Activated naive CD4-positive, alpha-beta T cell treated with anti-CD3 and anti-CD28 coated beads, Interleukin-2, amount 10 ng/mL, durations not matched to agents 7 days and 5 days (primary cell): ENCODE data around the gene CCDC97.
"Not testable (repeated sequence)": the region's sequence is repeated elsewhere in the genome, so short reads cannot be mapped to it uniquely, and the experiment has no call there.

Experiments used
- CTCF ChIA-PET: fragments of 350-600 bp; sonication (Branson Sonifier 250); formaldehyde crosslinking; loops from one replicate; lab custom pipeline; 2021; ENCODE audit warnings: antibody characterized with exemption; lab: Charles Lee
- DNase-seq: peaks from one replicate; pipeline ENCODE4 v3.0.0-alpha.2; 2020
- H3K27ac Mint-ChIP-seq: one replicate; pipeline ENCODE4 v1.8.0; 2021; ENCODE audit warnings: mild to moderate bottlenecking, moderate library complexity, mixed read lengths
- H3K27me3 Mint-ChIP-seq: one replicate; pipeline ENCODE4 v1.8.0; 2021; ENCODE audit warnings: mild to moderate bottlenecking, mixed read lengths
- H3K36me3 Mint-ChIP-seq: one replicate; pipeline ENCODE4 v1.8.0; 2021; ENCODE audit warnings: mixed read lengths
- H3K4me1 Mint-ChIP-seq: one replicate; pipeline ENCODE4 v1.8.0; 2021; ENCODE audit warnings: mixed read lengths
- H3K4me3 Mint-ChIP-seq: one replicate; pipeline ENCODE4 v1.8.0; 2021; ENCODE audit warnings: mild to moderate bottlenecking, moderate library complexity, mixed read lengths
- H3K9me3 Mint-ChIP-seq: one replicate; pipeline ENCODE4 v1.8.0; 2021; ENCODE audit warnings: mixed read lengths

The CCDC97 gene

GRCh38 chr19:41327576-41328156 lies 17.7 kb downstream of the CCDC97 start:
- H3K27ac Mint-ChIP-seq, result peak overlapping the region; percentile 94
- H3K9me3 Mint-ChIP-seq, result no peaks in the 10 kb centered on the region
- H3K4me1 Mint-ChIP-seq, result peaks cover 72% of the 10 kb centered on the region
- no peaks in the 10 kb centered on the region for H3K27me3 Mint-ChIP-seq
- peaks cover 56% of the 10 kb centered on the region for H3K36me3 Mint-ChIP-seq
- CTCF ChIA-PET, result interaction anchor here (0.6 to 1.0 kb wide), 4 partner anchors 24 to 426 kb away, joined by 3 to 4 read pairs (median 3); no protein-coding TSS in a partner anchor
- H3K4me3 Mint-ChIP-seq, result peak overlapping the region; percentile 69
- peak; percentile 83 for DNase-seq

DNA sequence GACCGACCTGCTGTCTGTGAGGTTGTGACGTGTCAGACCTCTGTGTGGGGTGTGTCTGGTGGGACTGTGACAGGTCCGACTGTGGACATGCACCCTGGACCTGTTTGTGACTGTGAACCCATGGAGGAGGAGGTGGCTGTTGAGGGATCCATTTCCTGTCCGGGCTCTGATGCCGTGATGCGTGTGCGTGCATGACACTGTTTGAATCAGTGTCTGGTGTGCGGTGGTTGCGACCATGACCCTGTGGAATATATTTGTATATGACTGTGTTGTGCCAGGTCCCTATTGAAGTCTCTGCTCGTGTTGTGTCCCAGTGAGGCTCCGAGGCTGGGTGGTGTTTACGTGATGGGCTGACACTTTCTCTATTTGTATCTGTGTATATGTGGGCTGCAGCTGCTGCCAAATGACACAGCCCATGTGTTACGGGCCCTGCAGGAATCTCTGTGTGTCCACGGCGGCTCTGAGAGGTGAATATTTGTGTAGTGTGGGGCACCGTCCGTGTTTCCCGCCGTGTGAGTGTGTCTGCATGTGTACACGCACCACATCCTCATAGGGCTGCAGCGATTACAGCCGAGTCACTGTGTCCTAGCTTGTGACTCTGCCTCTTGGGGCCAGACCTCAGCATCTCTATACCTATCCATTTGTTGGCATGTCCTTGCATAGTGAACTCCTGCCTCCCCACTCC lies 18.3 kb downstream of the CCDC97 start:
- DNase-seq, result no peak
- Mint-ChIP-seq H3K36me3 (peaks cover 52% of the 10 kb centered on the region), H3K27me3 (no peaks in the 10 kb centered on the region), H3K4me3 (peak overlapping the region; percentile 69), H3K27ac (peak overlapping the region; percentile 94), H3K9me3 (no peaks in the 10 kb centered on the region), H3K4me1 (peaks cover 68% of the 10 kb centered on the region)
- CTCF ChIA-PET, result interaction anchor here (0.8 to 1.2 kb wide), 2 partner anchors 23 to 25 kb away, joined by 4 read pairs; no protein-coding TSS in a partner anchor

GRCh38 chr19:41328842-41329225 lies 18.9 kb downstream of the CCDC97 start:
- DNase-seq, result no peak

DNA sequence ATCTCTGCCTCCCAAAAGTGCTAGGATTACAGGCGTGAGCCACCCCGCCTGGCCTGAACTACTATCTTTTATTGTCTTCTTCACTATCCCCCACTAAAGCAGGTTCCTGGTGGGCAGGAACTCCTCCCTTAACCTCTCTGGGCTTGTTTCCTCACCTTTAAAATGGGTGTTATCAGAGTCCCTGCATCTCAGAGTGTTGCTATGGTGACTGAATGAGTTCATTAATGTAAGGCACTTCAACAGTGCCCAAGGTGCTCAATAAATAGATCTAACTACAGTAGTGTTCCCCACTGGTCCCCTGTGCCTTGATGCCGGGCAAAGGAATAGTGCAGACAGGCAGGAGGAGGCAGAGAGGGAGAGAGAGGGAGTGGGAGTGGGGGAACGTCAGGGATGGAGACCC lies 20.5 kb downstream of the CCDC97 start:
- H3K36me3 Mint-ChIP-seq, result peaks cover 58% of the 10 kb centered on the region
- H3K27me3 Mint-ChIP-seq, result no peaks in the 10 kb centered on the region
- H3K9me3 Mint-ChIP-seq, result no peaks in the 10 kb centered on the region
- no peak overlapping the region for H3K4me3 Mint-ChIP-seq
- DNase-seq, result no peak
- no peak overlapping the region for H3K27ac Mint-ChIP-seq
- CTCF ChIA-PET, result no interaction called here
- peaks cover 69% of the 10 kb centered on the region for H3K4me1 Mint-ChIP-seq

More at GRCh38 chr19:41328842-41329225, 18.9 kb downstream of the CCDC97 start:
- Mint-ChIP-seq H3K27me3 (no peaks in the 10 kb centered on the region), H3K36me3 (peaks cover 56% of the 10 kb centered on the region), H3K9me3 (no peaks in the 10 kb centered on the region), H3K27ac (peak overlapping the region; percentile 94), H3K4me1 (peaks cover 71% of the 10 kb centered on the region), H3K4me3 (peak overlapping the region; percentile 69)
- CTCF ChIA-PET, result interaction anchor here (0.8 to 1.2 kb wide), 2 partner anchors 23 to 24 kb away, joined by 4 read pairs; no protein-coding TSS in a partner anchor

GRCh38 chr19:41330946-41331678 lies 21.1 kb downstream of the CCDC97 start:
- Mint-ChIP-seq H3K4me1 (peaks cover 71% of the 10 kb centered on the region), H3K27me3 (no peaks in the 10 kb centered on the region), H3K36me3 (peaks cover 60% of the 10 kb centered on the region), H3K27ac (no peak overlapping the region), H3K4me3 (no peak overlapping the region), H3K9me3 (no peaks in the 10 kb centered on the region)
- CTCF ChIA-PET, result no interaction called here
- DNase-seq, result no peak

DNA sequence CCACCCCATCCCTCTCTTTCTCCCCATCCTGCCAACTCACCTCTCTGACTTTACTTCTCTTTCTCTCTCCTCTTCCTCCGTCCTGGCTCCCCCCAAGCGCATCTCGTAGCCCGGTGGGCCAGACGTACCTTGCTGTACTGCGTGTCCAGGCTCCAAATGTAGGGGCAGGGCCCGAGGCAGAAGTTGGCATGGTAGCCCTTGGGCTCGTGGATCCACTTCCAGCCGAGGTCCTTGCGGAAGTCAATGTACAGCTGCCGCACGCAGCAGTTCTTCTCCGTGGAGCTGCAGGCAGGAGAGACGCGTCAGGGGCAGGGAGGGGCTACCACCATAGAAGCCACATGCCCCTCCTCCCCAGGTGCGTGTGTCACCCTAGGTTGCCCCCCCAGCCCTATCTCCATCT lies 22.0 kb downstream of the CCDC97 start:
- Mint-ChIP-seq H3K4me1 (peaks cover 67% of the 10 kb centered on the region), H3K9me3 (no peaks in the 10 kb centered on the region), H3K4me3 (no peak overlapping the region), H3K27ac (peak overlapping the region; percentile 20), H3K36me3 (peaks cover 58% of the 10 kb centered on the region), H3K27me3 (no peaks in the 10 kb centered on the region)
- DNase-seq, result no peak
- CTCF ChIA-PET, result no interaction called here

DNA sequence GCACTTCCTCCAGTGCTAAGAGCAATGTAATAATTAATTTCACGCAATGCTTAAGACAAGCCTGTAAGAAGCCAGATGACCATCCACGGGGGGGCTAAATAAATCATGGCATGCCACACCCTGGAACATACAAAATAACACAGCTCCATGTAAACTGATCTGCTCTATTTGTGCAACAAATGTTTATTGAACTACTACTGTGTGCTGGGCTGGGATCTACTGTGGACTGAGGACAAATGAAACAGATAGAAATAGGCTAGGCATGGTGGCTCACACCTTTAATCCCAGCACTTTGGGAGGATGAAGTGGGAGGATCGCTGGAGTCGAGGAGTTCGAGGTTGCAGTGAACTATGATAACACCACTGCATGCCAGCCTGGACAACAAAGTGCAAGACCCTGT lies 22.5 kb downstream of the CCDC97 start:
- Mint-ChIP-seq H3K4me1 (peaks cover 67% of the 10 kb centered on the region), H3K27me3 (no peaks in the 10 kb centered on the region), H3K27ac (no peak overlapping the region), H3K4me3 (no peak overlapping the region), H3K36me3 (peaks cover 61% of the 10 kb centered on the region), H3K9me3 (no peaks in the 10 kb centered on the region)
- no peak for DNase-seq
- CTCF ChIA-PET, result no interaction called here

DNA sequence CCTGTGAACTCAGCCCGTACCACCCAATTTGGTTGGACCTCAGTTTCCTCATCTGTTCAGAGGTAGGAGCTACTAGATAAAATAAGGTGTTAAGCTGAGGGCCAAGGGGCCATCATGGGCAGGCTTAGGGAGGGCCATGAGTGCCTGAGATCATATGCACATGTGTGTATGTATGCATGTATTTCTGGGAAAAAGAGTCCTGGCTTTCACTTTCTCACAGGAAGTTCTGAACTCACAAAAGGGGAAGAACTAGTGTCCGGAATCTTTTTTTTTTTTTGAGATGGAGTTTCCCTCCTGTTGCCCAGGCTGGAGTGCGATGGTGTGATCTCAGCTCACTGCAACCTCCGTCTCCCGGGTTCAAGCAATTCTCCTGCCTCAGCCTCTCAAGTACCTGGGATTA lies 24.8 kb downstream of the CCDC97 start:
- no peaks in the 10 kb centered on the region for H3K27me3 Mint-ChIP-seq
- CTCF ChIA-PET, result no interaction called here
- peaks cover 56% of the 10 kb centered on the region for H3K36me3 Mint-ChIP-seq
- H3K4me3 Mint-ChIP-seq, result no peak overlapping the region
- H3K9me3 Mint-ChIP-seq, result no peaks in the 10 kb centered on the region
- no peak for DNase-seq
- peaks cover 59% of the 10 kb centered on the region for H3K4me1 Mint-ChIP-seq
- H3K27ac Mint-ChIP-seq, result peak overlapping the region; percentile 33

DNA sequence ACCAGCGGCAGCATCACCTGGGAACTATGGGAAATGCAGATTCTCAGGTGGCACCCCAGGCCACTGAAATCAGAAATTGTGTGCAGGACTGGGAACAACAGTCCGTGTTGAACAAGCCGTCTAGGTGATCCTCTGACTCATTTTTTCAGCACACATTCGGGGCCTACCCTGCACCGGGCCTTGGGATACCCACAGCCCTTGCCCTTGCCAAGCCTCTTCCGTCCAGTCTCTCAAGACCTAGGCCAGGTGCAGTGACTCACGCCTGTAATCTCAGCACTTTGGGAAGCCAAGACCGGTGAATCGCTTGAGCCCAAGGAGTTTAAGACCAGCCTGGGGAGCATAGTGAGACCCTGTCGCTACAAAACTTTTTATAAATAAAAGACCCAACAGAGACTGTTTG lies 25.5 kb downstream of the CCDC97 start:
- Mint-ChIP-seq H3K9me3 (no peaks in the 10 kb centered on the region), H3K36me3 (peaks cover 58% of the 10 kb centered on the region), H3K27me3 (no peaks in the 10 kb centered on the region), H3K4me3 (no peak overlapping the region), H3K4me1 (peaks cover 57% of the 10 kb centered on the region), H3K27ac (no peak overlapping the region)
- CTCF ChIA-PET, result no interaction called here
- DNase-seq, result no peak

DNA sequence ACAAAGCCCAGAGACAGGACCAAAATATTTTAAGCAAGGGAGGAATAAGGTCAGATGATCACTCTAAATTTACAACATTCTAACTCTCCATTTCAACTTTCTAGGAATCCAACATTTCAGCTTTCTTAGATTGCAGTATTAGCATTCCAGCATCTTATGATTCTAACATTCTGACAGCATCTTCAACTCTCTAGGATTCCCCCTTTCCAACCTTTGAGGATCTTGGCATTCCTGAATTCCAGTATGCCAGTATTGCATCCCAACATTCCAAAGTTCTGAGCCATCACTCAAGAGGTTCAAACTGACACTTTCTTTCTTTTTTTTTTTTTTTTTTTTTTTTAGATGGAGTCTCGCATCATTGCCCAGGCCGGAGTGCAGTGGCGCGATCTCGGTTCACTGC lies 30.0 kb downstream of the CCDC97 start:
- CTCF ChIA-PET, result no interaction called here
- peaks cover 65% of the 10 kb centered on the region for H3K36me3 Mint-ChIP-seq
- H3K27me3 Mint-ChIP-seq, result no peaks in the 10 kb centered on the region
- DNase-seq, result no peak
- H3K4me1 Mint-ChIP-seq, result peaks cover 66% of the 10 kb centered on the region
- no peaks in the 10 kb centered on the region for H3K9me3 Mint-ChIP-seq
- H3K4me3 Mint-ChIP-seq, result no peak overlapping the region
- no peak overlapping the region for H3K27ac Mint-ChIP-seq

GRCh38 chr19:41341669-41342490 lies 31.9 kb downstream of the CCDC97 start:
- H3K27ac Mint-ChIP-seq, result peak overlapping the region; percentile 49
- no peaks in the 10 kb centered on the region for H3K9me3 Mint-ChIP-seq
- peaks cover 61% of the 10 kb centered on the region for H3K4me1 Mint-ChIP-seq
- no peaks in the 10 kb centered on the region for H3K27me3 Mint-ChIP-seq
- CTCF ChIA-PET, result interaction anchor here (1.2 kb wide), 1 partner anchor 10 kb away, joined by 5 read pairs; no protein-coding TSS in a partner anchor
- no peak for DNase-seq
- peak overlapping the region; percentile 23 for H3K4me3 Mint-ChIP-seq
- H3K36me3 Mint-ChIP-seq, result peaks cover 63% of the 10 kb centered on the region

DNA sequence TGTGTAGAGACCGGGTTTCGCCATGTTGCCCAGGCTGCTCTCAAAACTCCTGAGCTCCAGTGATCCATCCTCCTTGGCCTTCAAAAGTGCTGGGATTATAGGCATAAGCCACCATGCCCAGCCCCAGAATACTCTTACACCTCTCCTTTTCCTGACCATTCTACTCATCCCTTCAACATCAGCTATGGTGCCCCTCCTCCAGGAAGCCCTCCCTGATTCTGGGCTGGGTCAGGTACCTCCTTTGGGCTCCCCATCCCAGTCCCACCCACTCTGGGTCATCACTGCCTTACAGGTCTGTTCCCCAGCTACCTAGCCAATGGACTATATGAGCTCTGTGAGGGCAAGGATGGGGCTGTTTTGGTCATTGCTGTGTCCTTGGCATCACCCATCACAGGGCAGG lies 34.2 kb downstream of the CCDC97 start:
- no peaks in the 10 kb centered on the region for H3K27me3 Mint-ChIP-seq
- H3K4me3 Mint-ChIP-seq, result no peak overlapping the region
- CTCF ChIA-PET, result no interaction called here
- peak overlapping the region; percentile 67 for H3K27ac Mint-ChIP-seq
- H3K4me1 Mint-ChIP-seq, result peaks cover 69% of the 10 kb centered on the region
- H3K9me3 Mint-ChIP-seq, result peaks cover 3% of the 10 kb centered on the region
- no peak for DNase-seq
- peaks cover 68% of the 10 kb centered on the region for H3K36me3 Mint-ChIP-seq

DNA sequence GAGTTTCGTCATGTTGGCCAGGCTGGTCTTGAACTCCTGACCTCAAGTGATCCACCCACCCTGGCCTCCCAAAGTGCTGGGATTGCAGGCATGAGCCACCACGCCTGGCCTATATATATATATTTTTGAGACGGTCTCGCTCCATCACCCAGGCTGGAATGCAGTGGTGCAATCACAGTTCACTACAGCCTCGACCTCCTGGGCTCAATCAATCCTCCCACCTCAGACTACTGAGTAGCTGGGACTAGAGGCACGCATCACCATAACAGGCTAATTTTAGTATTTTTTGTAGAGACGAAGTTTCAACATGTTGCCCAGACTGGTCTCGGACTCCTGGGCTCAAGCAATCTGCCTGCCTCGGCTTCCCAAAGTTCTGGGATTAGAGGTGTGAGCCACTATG lies 36.9 kb downstream of the CCDC97 start:
- H3K4me3 Mint-ChIP-seq, DNase-seq, CTCF ChIA-PET, H3K27ac Mint-ChIP-seq, H3K9me3 Mint-ChIP-seq, H3K27me3 Mint-ChIP-seq: not testable (repeated sequence)
- peaks cover 67% of the 10 kb centered on the region for H3K4me1 Mint-ChIP-seq
- peaks cover 62% of the 10 kb centered on the region for H3K36me3 Mint-ChIP-seq
